Measurements from ENCODE around the gene IQCH. TPM values are rescaled to one million over a fixed set of nuclear protein-coding genes. Genes with fewer than 3 reads are reported as not detected.

The IQCH gene
- total RNA-seq, 3 donors from 2014 or later (not counting 1 experiment from before 2014, with no cell fraction given): 0.78 to 1.4 (median 0.86) TPM

DNA sequence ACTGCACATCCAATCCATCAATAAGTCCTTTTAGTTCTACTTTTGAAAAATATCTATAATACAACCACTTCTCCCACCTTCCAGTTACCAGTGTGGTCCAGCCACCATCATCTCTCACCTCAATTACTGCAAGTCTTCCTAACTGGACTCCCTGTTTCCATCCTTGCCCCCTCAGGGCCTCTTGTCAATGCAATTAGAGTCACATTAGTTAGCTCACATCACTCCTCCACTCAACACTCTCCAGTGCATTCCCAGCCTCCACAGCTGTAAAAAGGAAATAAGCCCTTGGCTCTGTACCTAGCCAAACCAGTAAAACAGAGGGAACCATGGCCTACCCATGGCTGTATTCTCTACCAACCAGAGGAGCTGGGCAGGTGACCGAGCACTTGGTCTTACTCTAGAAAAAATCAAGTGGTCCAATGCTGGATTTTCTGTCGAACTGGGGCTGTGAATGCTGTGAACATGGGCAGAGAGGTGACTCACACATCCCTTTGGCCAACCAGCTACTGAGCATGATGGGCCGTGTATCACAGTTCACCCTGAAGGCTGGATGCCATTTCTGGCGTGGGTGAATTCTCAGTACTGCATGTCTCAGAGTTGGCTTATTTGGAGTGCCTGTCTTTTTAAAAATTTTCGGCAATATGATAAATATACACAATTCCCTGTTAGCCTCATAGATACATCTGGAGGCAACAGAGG lies 203.9 kb downstream of the IQCH start:
- H3K36me3 ChIP-seq (ENCODE audit: control insufficient read depth, insufficient read depth, low read length): no peaks in the 10 kb centered on the region
- H3K27me3 Mint-ChIP-seq (ENCODE audit: low read depth in 2 of 2): no peaks in the 10 kb centered on the region
- H3K27ac ChIP-seq (ENCODE audit: low read length): no peak overlapping the region
- no peaks in the 10 kb centered on the region for H3K27me3 ChIP-seq (ENCODE audit: control insufficient read depth, insufficient read depth, low read length)
- ATAC-seq (no peak), DNase-seq (no peak)
- no peaks in the 10 kb centered on the region for H3K36me3 Mint-ChIP-seq
- no peak overlapping the region for H3K4me3 Mint-ChIP-seq
- TF ChIP-seq, protein P1, sequence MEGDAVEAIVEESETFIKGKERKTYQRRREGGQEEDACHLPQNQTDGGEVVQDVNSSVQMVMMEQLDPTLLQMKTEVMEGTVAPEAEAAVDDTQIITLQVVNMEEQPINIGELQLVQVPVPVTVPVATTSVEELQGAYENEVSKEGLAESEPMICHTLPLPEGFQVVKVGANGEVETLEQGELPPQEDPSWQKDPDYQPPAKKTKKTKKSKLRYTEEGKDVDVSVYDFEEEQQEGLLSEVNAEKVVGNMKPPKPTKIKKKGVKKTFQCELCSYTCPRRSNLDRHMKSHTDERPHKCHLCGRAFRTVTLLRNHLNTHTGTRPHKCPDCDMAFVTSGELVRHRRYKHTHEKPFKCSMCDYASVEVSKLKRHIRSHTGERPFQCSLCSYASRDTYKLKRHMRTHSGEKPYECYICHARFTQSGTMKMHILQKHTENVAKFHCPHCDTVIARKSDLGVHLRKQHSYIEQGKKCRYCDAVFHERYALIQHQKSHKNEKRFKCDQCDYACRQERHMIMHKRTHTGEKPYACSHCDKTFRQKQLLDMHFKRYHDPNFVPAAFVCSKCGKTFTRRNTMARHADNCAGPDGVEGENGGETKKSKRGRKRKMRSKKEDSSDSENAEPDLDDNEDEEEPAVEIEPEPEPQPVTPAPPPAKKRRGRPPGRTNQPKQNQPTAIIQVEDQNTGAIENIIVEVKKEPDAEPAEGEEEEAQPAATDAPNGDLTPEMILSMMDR (IDR thresholded peaks at IDR 0.05): no peak
- WGBS (ENCODE audit: insufficient coverage): 88% methylated on average over 4 of the region's 5 CpGs
- no peak overlapping the region for H3K27ac Mint-ChIP-seq
- H3K9me3 ChIP-seq (ENCODE audit: control insufficient read depth, insufficient read depth, low read length): no peaks in the 10 kb centered on the region
- peaks cover 3% of the 10 kb centered on the region for H3K4me1 ChIP-seq (ENCODE audit: control insufficient read depth, insufficient read depth, low read length)
- intact Hi-C loops (cut with micrococcal nuclease): no loop called here
- no peak overlapping the region for H3K4me3 ChIP-seq (ENCODE audit: low read length)
- H3K9me3 Mint-ChIP-seq: no peaks in the 10 kb centered on the region
- H3K4me1 Mint-ChIP-seq: peaks cover 0 to 5% of the 10 kb centered on the region in 2 donors

- H3K4me1 Mint-ChIP-seq: peaks cover 0 to 5% of the 10 kb centered on the region in 2 donors
- intact Hi-C loops (cut with micrococcal nuclease): no loop called here
- no CpG with 5 or more reads among the region's 2 CpGs for WGBS (ENCODE audit: insufficient coverage)
Measured at GRCh38 chr15:67460521-67460920, 205.9 kb downstream of the IQCH start.

GRCh38 chr15:67461735-67462134 lies 207.1 kb downstream of the IQCH start:
- intact Hi-C loops (cut with micrococcal nuclease): no loop called here
- Mint-ChIP-seq H3K27me3 (ENCODE audit: low read depth in 2 of 2) (no peaks in the 10 kb centered on the region), H3K9me3 (no peaks in the 10 kb centered on the region), H3K4me1 (peaks cover 0 to 3% of the 10 kb centered on the region in 2 donors), H3K4me3 (no peak overlapping the region), H3K36me3 (no peaks in the 10 kb centered on the region), H3K27ac (no peak overlapping the region)
- Histone ChIP-seq H3K4me1 (ENCODE audit: control insufficient read depth, insufficient read depth, low read length) (peaks cover 2% of the 10 kb centered on the region), H3K36me3 (ENCODE audit: control insufficient read depth, insufficient read depth, low read length) (no peaks in the 10 kb centered on the region), H3K4me3 (ENCODE audit: low read length) (no peak overlapping the region), H3K27me3 (ENCODE audit: control insufficient read depth, insufficient read depth, low read length) (no peaks in the 10 kb centered on the region), H3K27ac (ENCODE audit: low read length) (no peak overlapping the region), H3K9me3 (ENCODE audit: control insufficient read depth, insufficient read depth, low read length) (no peaks in the 10 kb centered on the region)
- DNase-seq (no peak), ATAC-seq (no peak)
- 96% methylated on average over 6 of the region's 6 CpGs for WGBS (ENCODE audit: insufficient coverage)
- TF ChIP-seq, protein P1 (IDR thresholded peaks at IDR 0.05): no peak

More at GRCh38 chr15:67460521-67460920, 205.9 kb downstream of the IQCH start:
- H3K27me3 ChIP-seq (ENCODE audit: control insufficient read depth, insufficient read depth, low read length): no peaks in the 10 kb centered on the region
- H3K4me3 Mint-ChIP-seq: no peak overlapping the region
- no peaks in the 10 kb centered on the region for H3K9me3 ChIP-seq (ENCODE audit: control insufficient read depth, insufficient read depth, low read length)
- H3K4me3 ChIP-seq (ENCODE audit: low read length): no peak overlapping the region
- no peaks in the 10 kb centered on the region for H3K36me3 Mint-ChIP-seq
- H3K27ac ChIP-seq (ENCODE audit: low read length): no peak overlapping the region
- TF ChIP-seq, protein P1 (IDR thresholded peaks at IDR 0.05): no peak
- DNase-seq (no peak), ATAC-seq (no peak)
- no peaks in the 10 kb centered on the region for H3K36me3 ChIP-seq (ENCODE audit: control insufficient read depth, insufficient read depth, low read length)
- no peaks in the 10 kb centered on the region for H3K9me3 Mint-ChIP-seq
- peaks cover 3% of the 10 kb centered on the region for H3K4me1 ChIP-seq (ENCODE audit: control insufficient read depth, insufficient read depth, low read length)
- H3K27me3 Mint-ChIP-seq (ENCODE audit: low read depth in 2 of 2): no peaks in the 10 kb centered on the region
- no peak overlapping the region for H3K27ac Mint-ChIP-seq

DNA sequence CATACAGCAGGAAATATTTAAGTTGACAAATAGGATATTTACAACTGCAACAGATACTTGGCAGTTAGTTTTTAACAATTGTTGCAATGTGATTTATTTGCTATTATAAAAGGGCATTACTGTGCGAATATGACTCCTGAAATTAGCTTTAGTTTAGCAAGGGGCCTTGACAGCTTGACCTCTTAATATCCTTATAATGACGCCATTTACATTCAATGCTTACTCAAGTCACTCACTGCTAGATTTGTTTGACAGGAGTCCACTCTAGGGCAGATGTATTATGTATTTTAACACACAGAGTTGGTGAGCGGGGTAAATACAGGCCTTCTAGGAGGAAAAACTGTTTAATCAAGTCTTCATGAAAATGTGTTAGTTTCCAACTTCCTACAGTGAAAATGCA lies 208.3 kb downstream of the IQCH start:
- DNase-seq (no peak), ATAC-seq (no peak)
- H3K27ac ChIP-seq (ENCODE audit: low read length): no peak overlapping the region
- no peaks in the 10 kb centered on the region for H3K27me3 Mint-ChIP-seq (ENCODE audit: low read depth in 2 of 2)
- TF ChIP-seq, protein P1 (IDR thresholded peaks at IDR 0.05): no peak
- no peaks in the 10 kb centered on the region for H3K36me3 Mint-ChIP-seq
- H3K4me1 Mint-ChIP-seq: no peaks in the 10 kb centered on the region
- intact Hi-C loops (cut with micrococcal nuclease): no loop called here
- H3K4me1 ChIP-seq (ENCODE audit: control insufficient read depth, insufficient read depth, low read length): no peaks in the 10 kb centered on the region
- WGBS (ENCODE audit: insufficient coverage): 96% methylated on average over 2 of the region's 3 CpGs
- no peaks in the 10 kb centered on the region for H3K9me3 Mint-ChIP-seq
- H3K4me3 ChIP-seq (ENCODE audit: low read length): no peak overlapping the region
- no peaks in the 10 kb centered on the region for H3K36me3 ChIP-seq (ENCODE audit: control insufficient read depth, insufficient read depth, low read length)
- no peak overlapping the region for H3K4me3 Mint-ChIP-seq
- no peak overlapping the region for H3K27ac Mint-ChIP-seq
- H3K27me3 ChIP-seq (ENCODE audit: control insufficient read depth, insufficient read depth, low read length): no peaks in the 10 kb centered on the region
- no peaks in the 10 kb centered on the region for H3K9me3 ChIP-seq (ENCODE audit: control insufficient read depth, insufficient read depth, low read length)
